ENCODE measurements around the gene TOMM20. TPM values are rescaled to one million over a fixed set of nuclear protein-coding genes. Genes with fewer than 3 reads are reported as not detected.

Gene TOMM20
- total and polyA plus RNA-seq, 2 of the 8 experiments (the other 6 are each of a cell fraction or from before 2014, with no cell fraction given), result 71.4 to 168 TPM

DNA sequence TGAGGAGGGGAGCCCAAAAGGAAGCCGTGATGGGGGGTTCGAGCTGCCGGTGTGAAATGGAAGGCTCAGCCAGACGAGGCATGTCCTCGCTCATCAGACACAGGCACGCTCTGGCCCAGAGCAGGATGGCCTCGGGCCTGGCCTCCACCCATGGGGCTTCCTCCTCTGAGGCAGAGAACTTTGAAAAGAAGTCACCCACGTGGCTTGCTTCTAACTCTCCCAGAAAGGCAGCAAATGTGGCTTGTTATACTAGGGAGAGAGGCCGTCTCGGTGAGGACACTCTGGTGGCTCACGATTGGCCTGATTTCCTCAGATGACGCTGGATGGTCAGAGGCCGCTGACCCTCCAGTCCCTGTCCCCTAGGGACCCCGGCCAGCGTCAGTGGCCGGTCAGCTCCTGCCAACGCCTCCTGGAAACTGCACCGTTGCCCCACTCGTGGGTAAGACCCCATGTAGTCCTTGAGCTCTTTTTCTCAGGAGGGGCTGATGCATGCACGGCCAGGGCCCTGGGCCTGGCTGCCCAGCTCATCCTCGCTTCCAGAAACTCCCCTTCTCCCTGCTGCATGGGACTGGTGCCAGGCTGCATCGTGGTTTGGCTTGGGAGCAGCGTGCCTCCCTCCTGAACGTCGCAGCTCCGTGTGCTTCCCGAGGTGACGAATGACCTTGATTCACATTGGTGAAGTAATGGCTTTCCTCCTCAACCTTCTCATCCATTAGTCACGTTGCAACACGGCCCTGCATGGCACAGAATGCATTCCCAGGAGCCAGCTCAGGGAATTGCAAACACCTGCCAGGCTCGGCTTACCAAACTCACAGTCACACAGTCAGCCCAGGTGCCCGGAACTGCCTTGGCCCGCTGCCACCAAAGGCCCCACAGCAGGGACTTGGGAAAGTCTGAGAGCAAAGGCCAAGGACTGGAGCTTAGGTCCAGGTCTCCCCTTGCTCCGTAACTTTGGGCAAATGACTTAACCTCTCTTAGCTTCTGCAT, 58.8 kb downstream of the TOMM20 start:
- WGBS, 2 experiments (ENCODE audit: extremely low coverage in 1 of 2, insufficient coverage in 1 of 2, insufficient read length in 1 of 2, insufficient replicate concordance in 2 of 2, low coverage in 1 of 2, low lambda C conversion rate in 2 of 2, missing lambda C conversion rate in 1 of 2), result 89% methylated on average over 33 of the region's 34 CpGs; no CpG with 5 or more reads in 1 of the 2 experiments
- Histone ChIP-seq H3K79me1 (ENCODE audit: low read depth, low read length) (no peaks in the 10 kb centered on the region), H2BK120ac (replicated peaks; ENCODE audit: low read depth, low read length) (no peak overlapping the region), H3K9ac (replicated peaks in 1 of 4; ENCODE audit: extremely low read depth in 1 of 4, low read depth in 3 of 4, low read length in 3 of 4) (no peak overlapping the region), H4K8ac (ENCODE audit: extremely low read depth, insufficient read depth, low read length) (no peak overlapping the region), H3K79me2 (ENCODE audit: control insufficient read depth in 1 of 2, insufficient read depth in 2 of 2, low read length in 2 of 2) (no peaks in the 10 kb centered on the region), H3K4me1 (replicated peaks in 1 of 4; ENCODE audit: control insufficient read depth in 3 of 4, insufficient read depth in 4 of 4, low read length in 3 of 4) (peaks cover 0 to 2% (median 0%) of the 10 kb centered on the region in 4 experiments; a peak in 1 of 7 replicates), H3K23me2 (ENCODE audit: low read depth, low read length) (no peaks in the 10 kb centered on the region), H3K18ac (ENCODE audit: extremely low read depth, low read length) (no peak overlapping the region), H3K23ac (ENCODE audit: insufficient read length) (no peak overlapping the region), H3K4me2 (ENCODE audit: insufficient read depth in 1 of 2, low read depth in 2 of 2, low read length in 2 of 2) (no peak overlapping the region), H3K36me3 (ENCODE audit: control insufficient read depth in 2 of 4, insufficient read depth in 4 of 4, low read length in 3 of 4) (no peaks in the 10 kb centered on the region), H4K20me1 (replicated peaks in 1 of 2; ENCODE audit: control insufficient read depth in 1 of 2, insufficient read depth in 2 of 2, low read length in 2 of 2) (no peaks in the 10 kb centered on the region), H3K4ac (replicated peaks; ENCODE audit: insufficient read length, low read depth, low read length) (no peak overlapping the region), H3K14ac (ENCODE audit: insufficient read length) (no peak overlapping the region), H4K91ac (replicated peaks; ENCODE audit: insufficient read length, low read length) (no peak overlapping the region), H2AK5ac (ENCODE audit: low read depth, low read length) (0 out of 2 replicates have a peak overlapping the region, but pooled peaks have one; percentile 75), H3K27ac (ENCODE audit: low read depth, low read length) (no peak overlapping the region), H2AFZ (ENCODE audit: low read length) (no peak overlapping the region), H2BK20ac (ENCODE audit: low read length) (no peak overlapping the region), H2BK15ac (ENCODE audit: low read length) (0 out of 2 replicates have a peak overlapping the region, but pooled peaks have one; percentile 53), H4K5ac (ENCODE audit: insufficient read length, low read depth, low read length) (no peak overlapping the region), H3K27me3 (replicated peaks in 1 of 4; ENCODE audit: control insufficient read depth in 3 of 4, extremely low read depth in 1 of 4, insufficient read depth in 3 of 4, low read length in 3 of 4) (no peaks in the 10 kb centered on the region), H3K9me3 (ENCODE audit: insufficient read depth in 2 of 2, low read depth in 1 of 2, low read length in 1 of 2) (no peaks in the 10 kb centered on the region), H3K4me3 (ENCODE audit: extremely low read depth in 1 of 4, insufficient read depth in 2 of 4, low read depth in 3 of 4, low read length in 4 of 4) (no peak overlapping the region), H3K56ac (replicated peaks; ENCODE audit: insufficient read length, low read depth, low read length) (no peak overlapping the region), H2BK12ac (ENCODE audit: low read depth, low read length) (no peak overlapping the region), H2BK5ac (ENCODE audit: low read depth, low read length) (peak overlapping the region; percentile 16; the same call in 1 of the 2 replicates)
- DNase-seq (ENCODE audit: low read depth in 1 of 2, low spot score in 2 of 2) (no peak), FAIRE-seq (no peak)
- ChIA-PET CTCF (ENCODE audit: partially characterized antibody) (interaction anchor here (0.6 to 1.2 kb wide), 5 partner anchors 14 to 818 kb away, joined by 3 to 4 read pairs (median 3); no protein-coding TSS in a partner anchor), POLR2A (ENCODE audit: partially characterized antibody) (interaction anchor here (0.9 to 1.2 kb wide), 2 partner anchors 14 to 47 kb away, joined by 3 read pairs; no protein-coding TSS in a partner anchor)
- no peak for TF ChIP-seq E2F6 (IDR thresholded peaks at IDR 0.05)
- no peak for TF ChIP-seq BRCA1 (IDR thresholded peaks at IDR 0.05; ENCODE audit: low read depth, low read length)
- TF ChIP-seq SP1 (IDR thresholded peaks at IDR 0.05; ENCODE audit: low read depth, low read length), result no peak
- TF ChIP-seq CREB1 (IDR thresholded peaks at IDR 0.05), result no peak
- TF ChIP-seq HDAC2 (IDR thresholded peaks at IDR 0.05; ENCODE audit: borderline replicate concordance in 1 of 2, low read depth in 2 of 2, low read length in 2 of 2), result no peak
- TF ChIP-seq TBP (IDR thresholded peaks at IDR 0.05; ENCODE audit: low read depth, low read length), result no peak
- TF ChIP-seq KDM5A (IDR thresholded peaks at IDR 0.05; ENCODE audit: low read length), result no peak
- no peak for TF ChIP-seq KDM4A (IDR thresholded peaks at IDR 0.05; ENCODE audit: low read depth, low read length, severe bottlenecking)
- no peak for TF ChIP-seq JUN (IDR thresholded peaks at IDR 0.05; ENCODE audit: low read depth, low read length)
- TF ChIP-seq SAP30 (IDR thresholded peaks at IDR 0.05; ENCODE audit: insufficient read depth, insufficient replicate concordance, low read length), result no peak

Measured in H1 (cell line).